NCI-H510A (cell line): Measurements from ENCODE around the gene PRPF6.
A peak's percentile ranks its signal among the peaks of the same experiment; 100 is the strongest.

Experiments
- DNase-seq: peaks from one replicate; lab custom pipeline; 2025; lab: John Stamatoyannopoulos, UW

The PRPF6 gene

GRCh38 chr20:63945031-63945658, 35.8 kb upstream of the PRPF6 start:
- no peak for DNase-seq

- DNase-seq: no peak
These were observed 34.7 kb upstream of the PRPF6 start for GRCh38 chr20:63945921-63946920.

- DNase-seq: no peak
These were observed 33.8 kb upstream of the PRPF6 start for GRCh38 chr20:63946986-63947637.

GRCh38 chr20:63947638-63948456, 33.1 kb upstream of the PRPF6 start:
- no peak for DNase-seq

- DNase-seq: no peak
These were observed 30.1 kb upstream of the PRPF6 start for GRCh38 chr20:63950701-63951397.

- no peak for DNase-seq
These were observed 29.3 kb upstream of the PRPF6 start for GRCh38 chr20:63951398-63952209.

- DNase-seq: no peak
These were observed 28.8 kb upstream of the PRPF6 start for GRCh38 chr20:63952210-63952535.

GRCh38 chr20:63952769-63953168, 28.2 kb upstream of the PRPF6 start:
- DNase-seq: no peak

- DNase-seq: no peak
These were observed 27.0 kb upstream of the PRPF6 start for GRCh38 chr20:63953764-63954429.

- DNase-seq: no peak
These were observed 25.6 kb upstream of the PRPF6 start for GRCh38 chr20:63955281-63955826.

- peak; percentile 88 for DNase-seq
These were observed 24.9 kb upstream of the PRPF6 start, which contains the start of gene UCKL1 for GRCh38 chr20:63955827-63956663. Gene UCKL1, minus strand, starts transcription at chr20:63956416. Its CDS starts 44 bp downstream, at chr20:63956372.

- DNase-seq: no peak
These were observed 24.3 kb upstream of the PRPF6 start for GRCh38 chr20:63956664-63957003.

GRCh38 chr20:63957004-63957689, 23.8 kb upstream of the PRPF6 start:
- peak; percentile 83 for DNase-seq

- peak; percentile 94 for DNase-seq
These were observed 23.1 kb upstream of the PRPF6 start for GRCh38 chr20:63957690-63958441.

GRCh38 chr20:63958471-63958870, 22.5 kb upstream of the PRPF6 start:
- no peak for DNase-seq

GRCh38 chr20:63958964-63959698, 21.8 kb upstream of the PRPF6 start:
- no peak for DNase-seq

- no peak for DNase-seq
These were observed 21.2 kb upstream of the PRPF6 start for GRCh38 chr20:63959699-63960075.
